HG03139 (cell line): ENCODE results near the gene PLCG2.

Experiments used
- ATAC-seq: cut with Tn5 transposase; IDR thresholded peaks from one replicate; pipeline ENCODE4 v1.9.1; 2021; ENCODE audit not compliant: unreplicated experiment

Gene PLCG2

GRCh38 chr16:81814751-81815428 lies 35.8 kb downstream of the PLCG2 start:
- no peak for ATAC-seq

GRCh38 chr16:81815429-81815766 lies 36.3 kb downstream of the PLCG2 start:
- no peak for ATAC-seq

- no peak for ATAC-seq
These were observed 37.3 kb downstream of the PLCG2 start for GRCh38 chr16:81816351-81816750.

GRCh38 chr16:81816793-81817210 lies 37.7 kb downstream of the PLCG2 start:
- no peak for ATAC-seq

- ATAC-seq, result no peak
These were observed 38.2 kb downstream of the PLCG2 start for GRCh38 chr16:81817296-81817695.

- peak; percentile 39 for ATAC-seq
These were observed 38.9 kb downstream of the PLCG2 start for GRCh38 chr16:81817789-81818567.

- no peak for ATAC-seq
These were observed 39.4 kb downstream of the PLCG2 start for GRCh38 chr16:81818568-81818896.

- no peak for ATAC-seq
These were observed 39.8 kb downstream of the PLCG2 start for GRCh38 chr16:81818905-81819304.

- peak; percentile 39 for ATAC-seq
These were observed 42.5 kb downstream of the PLCG2 start for GRCh38 chr16:81821436-81822128.

GRCh38 chr16:81823111-81823510 lies 44.0 kb downstream of the PLCG2 start:
- peak; percentile 52 for ATAC-seq

- ATAC-seq, result no peak
These were observed 44.6 kb downstream of the PLCG2 start for GRCh38 chr16:81823734-81824133.

- ATAC-seq, result no peak
These were observed 47.4 kb downstream of the PLCG2 start for GRCh38 chr16:81826523-81826922.

- no peak for ATAC-seq
These were observed 51.9 kb downstream of the PLCG2 start for GRCh38 chr16:81830845-81831540.

- ATAC-seq, result peak; percentile 73
These were observed 52.6 kb downstream of the PLCG2 start for GRCh38 chr16:81831722-81832126.

- no peak for ATAC-seq
These were observed 53.9 kb downstream of the PLCG2 start for GRCh38 chr16:81832801-81833547.

- no peak for ATAC-seq
These were observed 54.7 kb downstream of the PLCG2 start for GRCh38 chr16:81833751-81834150.

GRCh38 chr16:81834868-81835267 lies 55.8 kb downstream of the PLCG2 start:
- no peak for ATAC-seq

GRCh38 chr16:81836279-81837054 lies 57.4 kb downstream of the PLCG2 start:
- ATAC-seq, result peak; percentile 69

- ATAC-seq, result no peak
These were observed 58.2 kb downstream of the PLCG2 start for GRCh38 chr16:81837312-81837751.

GRCh38 chr16:81838794-81839193 lies 59.7 kb downstream of the PLCG2 start:
- peak; percentile 33 for ATAC-seq
